ENCODE data around the gene ENG.

DNA sequence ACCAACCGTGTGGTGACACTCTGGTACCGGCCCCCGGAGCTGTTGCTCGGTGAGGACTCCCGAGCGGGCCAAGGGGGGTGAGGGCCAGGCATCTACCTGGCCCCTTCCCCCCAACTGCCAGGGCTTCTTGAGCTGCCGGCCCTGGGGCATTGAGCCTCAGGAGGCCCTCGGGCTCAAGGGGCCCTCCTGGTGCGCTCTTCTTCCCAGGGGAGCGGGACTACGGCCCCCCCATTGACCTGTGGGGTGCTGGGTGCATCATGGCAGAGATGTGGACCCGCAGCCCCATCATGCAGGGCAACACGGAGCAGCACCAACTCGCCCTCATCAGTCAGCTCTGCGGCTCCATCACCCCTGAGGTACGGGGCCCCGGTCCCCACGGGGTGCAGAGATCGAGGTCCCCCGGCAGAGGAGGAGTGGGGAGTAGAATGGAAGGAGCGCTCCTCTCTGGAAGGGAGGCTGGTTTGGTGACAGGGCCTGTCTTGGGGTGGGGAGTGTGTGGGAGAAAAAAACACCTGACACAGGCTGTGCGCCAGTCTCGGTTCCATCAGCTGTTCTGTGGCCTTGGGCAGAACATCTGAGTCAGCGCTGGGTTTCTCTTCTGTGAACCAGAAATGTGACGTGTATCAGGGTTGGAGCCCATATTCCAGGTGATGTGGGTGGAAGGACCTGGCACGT lies 66.0 kb downstream of the ENG start:
- TF ChIP-seq CTCF (IDR thresholded peaks at IDR 0.05) (no peak), EZH2 (IDR thresholded peaks at IDR 0.05) (no peak), EZH2phosphoT487 (IDR thresholded peaks at IDR 0.05) (no peak)

Measured in neural progenitor cell (in vitro differentiated cells).